Suprapubic skin (tissue), 4 donors: ENCODE data around the gene S100A9. TPM values are rescaled to one million over a fixed set of nuclear protein-coding genes. Genes with fewer than 3 reads are reported as not detected.
"Not testable (repeated sequence)": the region's sequence is repeated elsewhere in the genome, so short reads cannot be mapped to it uniquely, and the experiment has no call there.

ENCODE experiments used
- DNase-seq, 2 donors: peaks; one replicate each; pipeline ENCODE4 v3.0.0-alpha.2; 2019; ENCODE audit warnings: low spot score in 2 of 2
- H3K27ac ChIP-seq: fragments of 200-600 bp; sonication (generic); one replicate; pipeline ENCODE4 v1.5.1; 2019
- H3K27me3 ChIP-seq: fragments of 200-600 bp; sonication (generic); one replicate; pipeline ENCODE4 v1.5.1; 2019
- H3K36me3 ChIP-seq: fragments of 200-600 bp; sonication (generic); one replicate; pipeline ENCODE4 v1.5.1; 2019
- H3K4me1 ChIP-seq: fragments of 200-600 bp; sonication (generic); one replicate; pipeline ENCODE4 v1.5.1; 2019
- H3K4me3 ChIP-seq: fragments of 200-600 bp; sonication (generic); one replicate; pipeline ENCODE4 v1.5.1; 2019; ENCODE audit warnings: mild to moderate bottlenecking
- H3K9me3 ChIP-seq: fragments of 200-600 bp; sonication (generic); one replicate; pipeline ENCODE4 v1.5.1; 2019
- EP300 ChIP-seq: sonication (generic); formaldehyde crosslinking; IDR thresholded peaks from one replicate; pipeline ENCODE4 v1.6.1; 2017; ENCODE audit warnings: antibody characterized with exemption
- POLR2A ChIP-seq, 2 donors: fragments of 450-650 bp; IDR thresholded peaks; one replicate each; pipeline ENCODE4 v1.6.1; 2017; ENCODE audit warnings: antibody characterized with exemption in 2 of 2, mild to moderate bottlenecking in 2 of 2, moderate library complexity in 2 of 2
- POLR2AphosphoS5 ChIP-seq, 3 donors: sonication (generic); formaldehyde crosslinking; IDR thresholded peaks; one replicate each; pipeline ENCODE4 v1.6.1; 2017; ENCODE audit warnings: antibody characterized with exemption in 3 of 3
- WGBS: methylation state at CpG from one replicate; pipeline ENCODE4 v1.1.5; 2018; 5-methylcytosine and 5-hydroxymethylcytosine counted together
- total RNA-seq, 4 donors: library from RNA; depleted of rRNA; stranded (reverse); fragments of >200 nt; gene quantifications; one replicate each; pipeline ENCODE4 v1.1.0, GENCODE V29; 2016
- TF ChIP-seq, protein P1 (sequence below), 2 donors: fragments of 200-600 bp in 1 of 2; fragments of 450-650 bp in 1 of 2; sonication (generic) in 1 of 2; IDR thresholded peaks; one replicate each; pipeline ENCODE4 v1.5.1; 2016 to 2019; ENCODE audit warnings: antibody characterized with exemption in 2 of 2, mild to moderate bottlenecking in 1 of 2, moderate library complexity in 1 of 2

The S100A9 gene
- total RNA-seq, 4 donors from 2014 or later: 11.0 to 95.4 (median 51.1) TPM

- H3K27me3 ChIP-seq: no peaks in the 10 kb centered on the region
- no peak for DNase-seq
- H3K9me3 ChIP-seq: no peaks in the 10 kb centered on the region
- 75% methylated on average over 4 of the region's 4 CpGs for WGBS
- H3K4me3 ChIP-seq: no peak within 1 kb of the TSS
- peaks cover 4% of the 10 kb centered on the region for H3K4me1 ChIP-seq
- peak within 1 kb of the TSS; percentile 65 for H3K27ac ChIP-seq
- H3K36me3 ChIP-seq: no peaks in the 10 kb centered on the region
- TF ChIP-seq POLR2A (IDR thresholded peaks at IDR 0.05): no peak
- TF ChIP-seq, protein P1, sequence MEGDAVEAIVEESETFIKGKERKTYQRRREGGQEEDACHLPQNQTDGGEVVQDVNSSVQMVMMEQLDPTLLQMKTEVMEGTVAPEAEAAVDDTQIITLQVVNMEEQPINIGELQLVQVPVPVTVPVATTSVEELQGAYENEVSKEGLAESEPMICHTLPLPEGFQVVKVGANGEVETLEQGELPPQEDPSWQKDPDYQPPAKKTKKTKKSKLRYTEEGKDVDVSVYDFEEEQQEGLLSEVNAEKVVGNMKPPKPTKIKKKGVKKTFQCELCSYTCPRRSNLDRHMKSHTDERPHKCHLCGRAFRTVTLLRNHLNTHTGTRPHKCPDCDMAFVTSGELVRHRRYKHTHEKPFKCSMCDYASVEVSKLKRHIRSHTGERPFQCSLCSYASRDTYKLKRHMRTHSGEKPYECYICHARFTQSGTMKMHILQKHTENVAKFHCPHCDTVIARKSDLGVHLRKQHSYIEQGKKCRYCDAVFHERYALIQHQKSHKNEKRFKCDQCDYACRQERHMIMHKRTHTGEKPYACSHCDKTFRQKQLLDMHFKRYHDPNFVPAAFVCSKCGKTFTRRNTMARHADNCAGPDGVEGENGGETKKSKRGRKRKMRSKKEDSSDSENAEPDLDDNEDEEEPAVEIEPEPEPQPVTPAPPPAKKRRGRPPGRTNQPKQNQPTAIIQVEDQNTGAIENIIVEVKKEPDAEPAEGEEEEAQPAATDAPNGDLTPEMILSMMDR (IDR thresholded peaks at IDR 0.05): no peak
- TF ChIP-seq POLR2AphosphoS5 (IDR thresholded peaks at IDR 0.05): no peak
- TF ChIP-seq EP300: no peak
Observed at GRCh38 chr1:153312570-153313186, 45.0 kb upstream of the S100A9 start, which contains the start of gene PGLYRP3. Gene PGLYRP3 (minus strand): TSS chr1:153312952. CDS start chr1:153310665, 2,287 bp downstream.

- H3K27me3 ChIP-seq: no peaks in the 10 kb centered on the region
- H3K4me1 ChIP-seq: peaks cover 4% of the 10 kb centered on the region
- TF ChIP-seq POLR2AphosphoS5 (IDR thresholded peaks at IDR 0.05) (no peak), POLR2A (IDR thresholded peaks at IDR 0.05) (no peak), EP300 (no peak)
- TF ChIP-seq, protein P1 (IDR thresholded peaks at IDR 0.05): no peak
- WGBS: 100% methylated on average over 2 of the region's 2 CpGs
- H3K4me3 ChIP-seq: no peak overlapping the region
- no peak for DNase-seq
- H3K9me3 ChIP-seq: no peaks in the 10 kb centered on the region
- H3K27ac ChIP-seq: peak overlapping the region; percentile 5
- no peaks in the 10 kb centered on the region for H3K36me3 ChIP-seq
Observed at GRCh38 chr1:153313288-153313687, 44.4 kb upstream of the S100A9 start.

GRCh38 chr1:153314388-153314787 is 43.3 kb upstream of the S100A9 start:
- not testable (repeated sequence) for DNase-seq, H3K4me3 ChIP-seq

GRCh38 chr1:153316013-153316412 is 41.6 kb upstream of the S100A9 start:
- not testable (repeated sequence) for H3K9me3 ChIP-seq, H3K36me3 ChIP-seq

More at GRCh38 chr1:153314388-153314787, 43.3 kb upstream of the S100A9 start:
- H3K27ac ChIP-seq, H3K4me1 ChIP-seq, H3K27me3 ChIP-seq, H3K9me3 ChIP-seq, H3K36me3 ChIP-seq: not testable (repeated sequence)

DNA sequence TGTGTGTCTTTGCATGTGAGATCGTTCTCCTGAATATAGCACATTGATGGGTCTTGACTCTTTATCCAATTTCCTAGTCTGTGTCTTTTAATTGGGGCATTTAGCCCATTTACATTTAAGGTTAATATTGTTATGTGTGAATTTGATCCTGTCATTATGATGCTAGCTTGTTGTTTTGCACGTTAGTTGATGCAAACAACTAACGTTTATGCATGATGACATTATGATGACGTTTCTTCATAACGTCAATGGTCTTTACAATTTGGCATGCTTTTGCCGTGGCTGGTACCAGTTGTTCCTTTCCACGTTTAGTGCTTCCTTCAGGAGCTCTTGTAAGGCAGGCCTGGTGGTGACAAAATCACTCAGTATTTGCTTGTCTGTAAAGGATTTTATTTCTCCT is 39.5 kb upstream of the S100A9 start:
- H3K4me3 ChIP-seq, H3K27ac ChIP-seq, H3K9me3 ChIP-seq, DNase-seq, H3K4me1 ChIP-seq, H3K27me3 ChIP-seq, H3K36me3 ChIP-seq: not testable (repeated sequence)
- WGBS: 92% methylated on average over 7 of the region's 7 CpGs

More at GRCh38 chr1:153316013-153316412, 41.6 kb upstream of the S100A9 start:
- not testable (repeated sequence) for H3K4me3 ChIP-seq, H3K4me1 ChIP-seq, H3K27me3 ChIP-seq, DNase-seq, H3K27ac ChIP-seq

GRCh38 chr1:153322568-153322967 is 35.1 kb upstream of the S100A9 start:
- H3K9me3 ChIP-seq: no peaks in the 10 kb centered on the region
- H3K36me3 ChIP-seq: no peaks in the 10 kb centered on the region
- WGBS: 45% methylated on average over 1 of the region's 1 CpG
- no peaks in the 10 kb centered on the region for H3K4me1 ChIP-seq
- DNase-seq: no peak
- H3K27me3 ChIP-seq: no peaks in the 10 kb centered on the region
- H3K27ac ChIP-seq: no peak overlapping the region
- TF ChIP-seq EP300 (no peak), POLR2AphosphoS5 (IDR thresholded peaks at IDR 0.05) (no peak), POLR2A (IDR thresholded peaks at IDR 0.05) (no peak)
- TF ChIP-seq, protein P1 (IDR thresholded peaks at IDR 0.05): no peak
- no peak overlapping the region for H3K4me3 ChIP-seq

- Histone ChIP-seq H3K4me3 (no peak overlapping the region), H3K4me1 (no peaks in the 10 kb centered on the region), H3K27ac (no peak overlapping the region), H3K36me3 (no peaks in the 10 kb centered on the region), H3K27me3 (no peaks in the 10 kb centered on the region), H3K9me3 (no peaks in the 10 kb centered on the region)
- no peak for TF ChIP-seq EP300
- TF ChIP-seq, protein P1 (IDR thresholded peaks at IDR 0.05): no peak
- TF ChIP-seq POLR2AphosphoS5 (IDR thresholded peaks at IDR 0.05): no peak
- TF ChIP-seq POLR2A (IDR thresholded peaks at IDR 0.05): no peak
- no peak for DNase-seq
Observed at GRCh38 chr1:153324912-153325311, 32.7 kb upstream of the S100A9 start.
